Fibroblast of lung (primary cell): ENCODE results near the gene ZNF664. TPM values are rescaled to one million over a fixed set of nuclear protein-coding genes. Genes with fewer than 3 reads are reported as not detected.

Experiments
- DNase-seq, 2 donors: peaks; one replicate each; pipeline versions ENCODE4 v3.0.0 to v3.0.0-alpha.2; 2010; ENCODE audit warnings: low read depth in 2 of 2
- H2AFZ ChIP-seq: 2 replicates; pipeline ENCODE4 v1.5.1; 2012; ENCODE audit warnings: low read length, control low read depth, inconsistent platforms
- H3K27ac ChIP-seq: 2 replicates; pipeline ENCODE4 v1.5.1; 2011; ENCODE audit warnings: low read length, control low read depth; ENCODE audit not compliant: insufficient read depth
- H3K27me3 ChIP-seq: 2 replicates; pipeline ENCODE4 v1.5.1; 2011; ENCODE audit warnings: mild to moderate bottlenecking, low read length; ENCODE audit not compliant: control insufficient read depth, insufficient read depth
- H3K36me3 ChIP-seq: 2 replicates; pipeline ENCODE4 v1.5.1; 2011; ENCODE audit warnings: low read length; ENCODE audit not compliant: control insufficient read depth, insufficient read depth
- H3K4me1 ChIP-seq: 2 replicates; pipeline ENCODE4 v1.5.1; 2011; ENCODE audit warnings: low read length; ENCODE audit not compliant: control insufficient read depth, insufficient read depth; ENCODE audit errors: extremely low read depth
- H3K4me2 ChIP-seq: 2 replicates; pipeline ENCODE4 v1.5.1; 2011; ENCODE audit warnings: low read length, control low read depth; ENCODE audit not compliant: insufficient read depth; ENCODE audit errors: extremely low read depth
- H3K4me3 ChIP-seq, 4 experiments: fragments of 200-600 bp in 1 of 4; sonication (generic) in 1 of 4; replicated peaks in 1 of 4; 2 replicates each; pipeline ENCODE4 v1.5.1; 2011 to 2016; ENCODE audit warnings: low read length in 4 of 4, low read depth in 3 of 4, mild to moderate bottlenecking in 3 of 4, control low read depth in 2 of 4, inconsistent platforms in 1 of 4, mixed read lengths in 1 of 4; ENCODE audit not compliant: insufficient read depth in 1 of 4; ENCODE audit errors: control extremely low read depth in 1 of 4
- H3K79me2 ChIP-seq: 2 replicates; pipeline ENCODE4 v1.5.1; 2012; ENCODE audit warnings: mild to moderate bottlenecking, low read length, inconsistent platforms; ENCODE audit not compliant: control insufficient read depth, insufficient read depth
- H3K9ac ChIP-seq: 2 replicates; pipeline ENCODE4 v1.5.1; 2011; ENCODE audit warnings: mild to moderate bottlenecking, low read length, control low read depth; ENCODE audit not compliant: insufficient read depth
- H3K9me3 ChIP-seq: 2 replicates; pipeline ENCODE4 v1.5.1; 2012; ENCODE audit warnings: low read depth, low read length; ENCODE audit not compliant: control insufficient read depth, insufficient read depth
- H4K20me1 ChIP-seq: 2 replicates; pipeline ENCODE4 v1.5.1; 2011; ENCODE audit warnings: low read length; ENCODE audit not compliant: control insufficient read depth, insufficient read depth; ENCODE audit errors: extremely low read depth
- EZH2 ChIP-seq: IDR thresholded peaks from 2 replicates; pipeline ENCODE4 v1.5.1; 2012; ENCODE audit warnings: low read length, control low read depth, mild to moderate bottlenecking; ENCODE audit errors: missing control alignments
- polyA plus RNA-seq, 2 donors: library from polyadenylated mRNA; depleted of rRNA in 1 of 2; stranded (reverse) in 1 of 2; unstranded in 1 of 2; fragments of >200 nt; gene quantifications; 2 replicates each; pipeline ENCODE4 v1.2.1, GENCODE V29; 2011 to 2012; ENCODE audit warnings: missing spikeins in 1 of 2
- total RNA-seq: library from RNA; depleted of rRNA; stranded (reverse); fragments of >200 nt; gene quantifications from 2 replicates; pipeline ENCODE4 v1.2.1, GENCODE V29; 2014
- TF ChIP-seq, protein P1 (sequence below), 2 donors: IDR thresholded peaks in 1 of 2; conservative IDR thresholded peaks in 1 of 2; 1 replicate in 1 of 2; 2 replicates in 1 of 2; pipeline ENCODE4 v1.5.1; 2011 to 2012; ENCODE audit warnings: low read length in 2 of 2, control low read depth in 1 of 2, inconsistent platforms in 1 of 2, low read depth in 1 of 2, mild to moderate bottlenecking in 1 of 2

Gene ZNF664
- total and polyA plus RNA-seq, 2 donors (not counting 1 experiment from before 2014, with no cell fraction given): 43.9 to 55.1 TPM

DNA sequence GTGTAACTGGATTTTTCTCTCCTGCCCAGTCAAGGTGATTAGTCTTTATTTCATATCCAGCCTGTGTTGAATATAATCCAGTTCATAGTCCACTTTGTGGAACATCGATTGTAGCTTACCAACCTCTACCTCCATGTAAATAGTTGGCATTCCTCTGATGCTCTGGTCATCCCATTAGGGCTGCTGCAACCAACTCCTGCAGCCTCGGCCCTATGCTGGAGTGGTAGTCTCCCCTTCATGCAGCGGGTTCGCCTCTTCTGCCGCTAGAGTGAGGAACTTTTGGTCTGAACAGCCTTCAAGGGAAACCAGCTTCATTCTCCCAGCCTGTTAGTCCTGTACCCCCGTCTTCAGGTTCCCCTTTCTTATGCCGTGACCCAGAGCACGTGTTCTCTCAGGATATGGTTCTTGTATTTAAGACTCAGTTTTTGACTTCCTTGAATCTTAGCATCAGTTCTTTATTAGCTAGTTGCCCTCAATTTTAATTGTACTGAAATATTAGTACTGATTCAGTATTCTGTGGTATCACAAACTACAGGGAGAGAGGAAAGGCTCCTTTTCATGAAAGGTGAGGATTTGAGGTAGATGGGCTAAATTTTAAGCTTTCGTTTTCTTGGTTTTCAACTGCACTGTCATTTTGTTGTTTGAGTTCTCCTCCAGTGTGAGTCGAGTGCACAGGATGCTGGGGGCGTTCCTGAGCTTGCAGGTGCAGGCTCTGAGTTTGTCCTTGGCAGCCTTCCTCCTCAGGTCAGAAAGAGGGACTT, 33.2 kb downstream of the ZNF664 start:
- no peaks in the 10 kb centered on the region for H3K79me2 ChIP-seq
- no peaks in the 10 kb centered on the region for H3K9me3 ChIP-seq
- H3K4me1 ChIP-seq: no peaks in the 10 kb centered on the region
- H3K27me3 ChIP-seq: no peaks in the 10 kb centered on the region
- no peak overlapping the region for H3K4me2 ChIP-seq
- H3K27ac ChIP-seq: no peak overlapping the region
- no peak for DNase-seq
- H3K36me3 ChIP-seq: peaks cover 3% of the 10 kb centered on the region
- no peaks in the 10 kb centered on the region for H4K20me1 ChIP-seq
- no peak overlapping the region for H3K9ac ChIP-seq
- H2AFZ ChIP-seq: no peak overlapping the region
- H3K4me3 ChIP-seq: no peak overlapping the region
- TF ChIP-seq, protein P1, sequence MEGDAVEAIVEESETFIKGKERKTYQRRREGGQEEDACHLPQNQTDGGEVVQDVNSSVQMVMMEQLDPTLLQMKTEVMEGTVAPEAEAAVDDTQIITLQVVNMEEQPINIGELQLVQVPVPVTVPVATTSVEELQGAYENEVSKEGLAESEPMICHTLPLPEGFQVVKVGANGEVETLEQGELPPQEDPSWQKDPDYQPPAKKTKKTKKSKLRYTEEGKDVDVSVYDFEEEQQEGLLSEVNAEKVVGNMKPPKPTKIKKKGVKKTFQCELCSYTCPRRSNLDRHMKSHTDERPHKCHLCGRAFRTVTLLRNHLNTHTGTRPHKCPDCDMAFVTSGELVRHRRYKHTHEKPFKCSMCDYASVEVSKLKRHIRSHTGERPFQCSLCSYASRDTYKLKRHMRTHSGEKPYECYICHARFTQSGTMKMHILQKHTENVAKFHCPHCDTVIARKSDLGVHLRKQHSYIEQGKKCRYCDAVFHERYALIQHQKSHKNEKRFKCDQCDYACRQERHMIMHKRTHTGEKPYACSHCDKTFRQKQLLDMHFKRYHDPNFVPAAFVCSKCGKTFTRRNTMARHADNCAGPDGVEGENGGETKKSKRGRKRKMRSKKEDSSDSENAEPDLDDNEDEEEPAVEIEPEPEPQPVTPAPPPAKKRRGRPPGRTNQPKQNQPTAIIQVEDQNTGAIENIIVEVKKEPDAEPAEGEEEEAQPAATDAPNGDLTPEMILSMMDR (conservative IDR thresholded peaks at IDR 0.05 in 1 of 2, IDR thresholded peaks at IDR 0.05 in 1 of 2; ENCODE audit: low read depth in 1 of 2, low read length in 2 of 2): no peak
- TF ChIP-seq EZH2: no peak

DNA sequence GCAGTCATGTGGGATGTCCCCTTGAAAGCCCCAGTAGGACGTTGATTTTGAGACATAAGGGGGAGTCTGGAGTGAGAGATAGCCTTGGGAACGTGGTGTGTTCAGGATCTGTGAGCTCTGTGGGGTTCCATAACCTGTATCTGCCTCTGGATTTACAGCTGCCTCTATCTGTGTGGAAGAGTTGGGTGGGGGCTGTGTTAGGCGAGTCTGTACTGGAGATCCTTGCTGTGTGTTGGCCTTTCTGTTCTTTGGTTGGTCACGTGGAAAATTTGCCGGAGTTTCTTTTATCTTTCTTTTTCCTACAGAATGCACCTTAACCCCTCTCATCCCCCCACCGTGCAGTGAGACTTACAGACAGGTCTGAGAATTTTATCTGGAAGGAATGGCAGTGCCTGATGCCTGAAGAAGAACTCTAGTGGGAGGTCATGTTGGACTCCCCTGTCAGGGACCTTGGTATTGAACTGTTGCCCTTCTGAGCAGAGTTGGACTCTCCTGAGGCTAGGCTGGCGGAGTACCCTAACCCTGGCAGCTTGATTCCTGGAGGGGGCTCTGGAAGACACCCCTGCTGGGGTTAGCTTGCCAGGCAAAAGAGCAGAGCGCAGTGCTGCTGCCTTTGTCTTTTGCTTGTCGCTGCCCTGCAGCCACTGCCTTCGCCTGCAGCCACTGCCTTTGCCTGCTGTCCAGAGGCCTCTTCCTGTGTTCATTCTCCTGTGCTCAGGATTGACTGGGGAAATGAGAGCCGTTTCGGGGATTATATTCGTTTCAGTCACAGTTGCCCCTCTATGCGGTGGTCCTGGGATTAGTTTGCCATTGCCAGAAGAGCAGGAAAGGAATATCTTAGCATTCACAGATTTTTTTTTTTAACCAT, 34.1 kb downstream of the ZNF664 start:
- Histone ChIP-seq H4K20me1 (no peaks in the 10 kb centered on the region), H3K9ac (no peak overlapping the region), H3K4me3 (no peak overlapping the region), H3K79me2 (no peaks in the 10 kb centered on the region), H2AFZ (no peak overlapping the region), H3K36me3 (peaks cover 1% of the 10 kb centered on the region), H3K4me1 (no peaks in the 10 kb centered on the region), H3K9me3 (no peaks in the 10 kb centered on the region), H3K4me2 (no peak overlapping the region), H3K27me3 (no peaks in the 10 kb centered on the region), H3K27ac (no peak overlapping the region)
- no peak for DNase-seq
- TF ChIP-seq, protein P1 (conservative IDR thresholded peaks at IDR 0.05 in 1 of 2, IDR thresholded peaks at IDR 0.05 in 1 of 2; ENCODE audit: low read depth in 1 of 2, low read length in 2 of 2): no peak
- TF ChIP-seq EZH2: no peak

DNA sequence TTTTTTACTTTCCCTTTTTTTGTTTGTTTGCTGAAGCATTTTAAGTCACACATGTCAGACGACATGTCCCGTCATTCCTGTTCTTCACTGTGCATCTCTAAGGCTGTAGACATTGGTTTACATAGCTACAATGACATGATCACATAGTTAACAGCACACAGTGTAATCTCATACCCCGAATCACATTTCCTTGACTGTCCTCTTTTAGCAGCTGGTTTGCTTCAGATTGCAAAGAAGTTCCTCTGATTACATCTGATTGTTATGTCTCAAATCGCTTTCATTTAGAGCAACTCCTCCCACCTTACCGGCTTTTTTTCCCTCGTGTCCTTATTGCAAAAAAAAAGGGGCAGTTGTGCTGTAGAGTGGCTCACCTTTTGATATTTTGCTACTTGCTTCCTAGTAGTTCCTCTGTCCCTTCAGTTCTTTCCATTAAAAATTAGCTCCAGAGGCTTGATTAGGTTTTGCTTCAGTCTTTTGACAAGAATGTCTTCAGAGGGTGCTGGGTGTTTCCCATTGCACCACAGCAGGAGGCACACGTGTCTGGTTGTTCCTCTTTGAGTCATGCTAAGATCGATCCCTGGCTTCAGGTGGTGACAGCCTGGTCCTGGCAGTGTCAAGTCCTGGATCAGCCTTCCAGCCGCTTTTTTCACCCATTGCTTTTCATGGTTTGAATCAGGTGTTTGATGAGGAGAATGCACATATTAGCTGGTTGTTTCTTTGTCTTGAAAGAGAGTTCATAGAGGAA, 35.0 kb downstream of the ZNF664 start:
- no peaks in the 10 kb centered on the region for H3K27me3 ChIP-seq
- H2AFZ ChIP-seq: no peak overlapping the region
- no peaks in the 10 kb centered on the region for H4K20me1 ChIP-seq
- H3K9me3 ChIP-seq: no peaks in the 10 kb centered on the region
- H3K4me2 ChIP-seq: no peak overlapping the region
- no peak overlapping the region for H3K27ac ChIP-seq
- TF ChIP-seq, protein P1 (conservative IDR thresholded peaks at IDR 0.05 in 1 of 2, IDR thresholded peaks at IDR 0.05 in 1 of 2; ENCODE audit: low read depth in 1 of 2, low read length in 2 of 2): no peak
- TF ChIP-seq EZH2: no peak
- H3K79me2 ChIP-seq: no peaks in the 10 kb centered on the region
- no peak overlapping the region for H3K9ac ChIP-seq
- H3K4me3 ChIP-seq: no peak overlapping the region
- peaks cover 1% of the 10 kb centered on the region for H3K36me3 ChIP-seq
- no peaks in the 10 kb centered on the region for H3K4me1 ChIP-seq
- DNase-seq: peak; percentile 25 to 51
